HEK293 (cell line): ENCODE measurements around the gene ACOT7.
A peak's percentile ranks its signal among the peaks of the same experiment; 100 is the strongest.

Experiments
- CTCF ChIA-PET: fragments of 350-600 bp; formaldehyde crosslinking; extraction: SDS; loops from one replicate; lab custom pipeline; 2021; ENCODE audit warnings: antibody characterized with exemption; lab: Yijun Ruan, JAX
- POLR2A ChIA-PET: fragments of 300-600 bp; formaldehyde crosslinking; extraction: SDS; loops from one replicate; lab custom pipeline; 2020; ENCODE audit warnings: antibody characterized with exemption, inconsistent platforms; lab: Yijun Ruan, JAX
- H3K27ac ChIP-seq: fragments of 200-500 bp; sonication (Bioruptor generic); 2 replicates; pipeline ENCODE4 v1.5.1; 2014; ENCODE audit warnings: low read depth, low read length, control low read depth, inconsistent platforms; ENCODE audit errors: extremely low read depth
- H3K36me3 ChIP-seq, 2 experiments: fragments of 200-500 bp in 1 of 2; sonication (Bioruptor generic) in 1 of 2; 1 replicate in 1 of 2; 2 replicates in 1 of 2; pipeline ENCODE4 v1.5.1; 2014 to 2017; ENCODE audit warnings: inconsistent platforms in 2 of 2, low read length in 2 of 2; ENCODE audit not compliant: control insufficient read depth in 2 of 2, insufficient read depth in 1 of 2
- H3K4me1 ChIP-seq: fragments of 200-500 bp; sonication (Bioruptor generic); 2 replicates; pipeline ENCODE4 v1.5.1; 2014; ENCODE audit warnings: mild to moderate bottlenecking, low read length, inconsistent platforms; ENCODE audit not compliant: control insufficient read depth, insufficient read depth
- H3K4me3 ChIP-seq: 2 replicates; pipeline ENCODE4 v1.5.1; 2011; ENCODE audit warnings: low read depth, mild to moderate bottlenecking, control low read depth, low read length, moderate library complexity
- H3K9me3 ChIP-seq: fragments of 200-500 bp; sonication (Bioruptor generic); 2 replicates; pipeline ENCODE4 v1.5.1; 2014; ENCODE audit warnings: low read depth, low read length, inconsistent platforms; ENCODE audit not compliant: control insufficient read depth, insufficient read depth
- CTCF ChIP-seq: fragments of 450-650 bp; formaldehyde crosslinking; IDR thresholded peaks from 2 replicates; pipeline ENCODE4 v1.5.1; 2016; ENCODE audit warnings: missing biosample characterization, missing genetic modification characterization
- EGR2 ChIP-seq: fragments of 450-650 bp; formaldehyde crosslinking; IDR thresholded peaks from 2 replicates; pipeline ENCODE4 v1.5.1; 2016; ENCODE audit warnings: low read depth, missing biosample characterization, missing genetic modification characterization
- GLI4 ChIP-seq: fragments of 450-650 bp; formaldehyde crosslinking; IDR thresholded peaks from 2 replicates; pipeline ENCODE4 v1.5.1; 2016; ENCODE audit warnings: missing biosample characterization, missing genetic modification characterization
- GLIS1 ChIP-seq: fragments of 450-650 bp; formaldehyde crosslinking; IDR thresholded peaks from 2 replicates; pipeline ENCODE4 v1.5.1; 2016; ENCODE audit warnings: missing biosample characterization, missing genetic modification characterization
- GLIS2 ChIP-seq: fragments of 450-650 bp; formaldehyde crosslinking; IDR thresholded peaks from 2 replicates; pipeline ENCODE4 v1.5.1; 2016; ENCODE audit warnings: missing biosample characterization, missing genetic modification characterization
- PATZ1 ChIP-seq: fragments of 450-650 bp; formaldehyde crosslinking; IDR thresholded peaks from 2 replicates; pipeline ENCODE4 v1.5.1; 2016; ENCODE audit warnings: missing biosample characterization, missing genetic modification characterization
- PRDM10 ChIP-seq: fragments of 450-650 bp; formaldehyde crosslinking; IDR thresholded peaks from 2 replicates; pipeline ENCODE4 v1.5.1; 2016; ENCODE audit warnings: missing biosample characterization, missing genetic modification characterization
- ZFHX2 ChIP-seq: fragments of 450-650 bp; formaldehyde crosslinking; conservative IDR thresholded peaks from 2 replicates; pipeline ENCODE4 v1.5.1; 2016; ENCODE audit warnings: missing biosample characterization, missing genetic modification characterization
- ZFP37 ChIP-seq: fragments of 450-650 bp; formaldehyde crosslinking; IDR thresholded peaks from 2 replicates; pipeline ENCODE4 v1.5.1; 2016; ENCODE audit warnings: missing biosample characterization, missing genetic modification characterization
- ZNF121 ChIP-seq: fragments of 450-650 bp; formaldehyde crosslinking; IDR thresholded peaks from 2 replicates; pipeline ENCODE4 v1.5.1; 2016; ENCODE audit warnings: missing biosample characterization, missing genetic modification characterization
- ZNF157 ChIP-seq: fragments of 450-650 bp; formaldehyde crosslinking; IDR thresholded peaks from 2 replicates; pipeline ENCODE4 v1.5.1; 2016; ENCODE audit warnings: missing biosample characterization, missing genetic modification characterization
- ZNF785 ChIP-seq: fragments of 450-650 bp; formaldehyde crosslinking; IDR thresholded peaks from 2 replicates; pipeline ENCODE4 v1.5.1; 2016; ENCODE audit warnings: missing biosample characterization, missing genetic modification characterization

Gene ACOT7

GRCh38 chr1:6358757-6359201 lies 34.8 kb downstream of the ACOT7 start:
- H3K27ac ChIP-seq, result no peak overlapping the region
- ChIA-PET CTCF (interaction anchor here (0.5 to 6.3 kb wide), 10 partner anchors 11 to 163 kb away, joined by 3 to 77 read pairs (median 5); partner anchors contain the start of gene RNF207), POLR2A (interaction anchor here (1.5 kb wide), 1 partner anchor 34 kb away, joined by 5 read pairs; no protein-coding TSS in a partner anchor)
- H3K4me3 ChIP-seq, result no peak overlapping the region
- H3K4me1 ChIP-seq, result peaks cover 8% of the 10 kb centered on the region; the same call in 1 of the 2 replicates
- H3K9me3 ChIP-seq, result no peaks in the 10 kb centered on the region
- TF ChIP-seq PATZ1 (tag by site-specific recombination) (0 out of 2 replicates have a peak, but pooled peaks have one; percentile 11), ZNF785 (tag by site-specific recombination) (no peak)
- H3K36me3 ChIP-seq, result no peaks in the 10 kb centered on the region

GRCh38 chr1:6358144-6358624 lies 35.4 kb downstream of the ACOT7 start:
- Histone ChIP-seq H3K4me3 (no peak overlapping the region), H3K9me3 (no peaks in the 10 kb centered on the region), H3K4me1 (peaks cover 8% of the 10 kb centered on the region; the same call in 1 of the 2 replicates), H3K27ac (no peak overlapping the region), H3K36me3 (no peaks in the 10 kb centered on the region)
- CTCF ChIA-PET, result interaction anchor here (0.5 to 6.3 kb wide), 14 partner anchors 10 to 164 kb away, joined by 3 to 77 read pairs (median 5); partner anchors contain the start of gene RNF207
- POLR2A ChIA-PET, result interaction anchor here (1.5 kb wide), 1 partner anchor 34 kb away, joined by 5 read pairs; no protein-coding TSS in a partner anchor
- no peak for TF ChIP-seq ZFP37 (tag by site-specific recombination)
- peak; percentile 67; the same call in 1 of the 2 replicates for TF ChIP-seq EGR2 (tag by site-specific recombination)
- no peak for TF ChIP-seq ZNF157 (tag by site-specific recombination)
- TF ChIP-seq ZFHX2 (tag by site-specific recombination), result peak; percentile 36; the same call in 1 of the 2 replicates
- TF ChIP-seq PRDM10 (tag by site-specific recombination), result peak; percentile 65

GRCh38 chr1:6357243-6357936 lies 36.2 kb downstream of the ACOT7 start:
- no peaks in the 10 kb centered on the region for H3K36me3 ChIP-seq
- peaks cover 8% of the 10 kb centered on the region; the same call in 1 of the 2 replicates for H3K4me1 ChIP-seq
- no peak overlapping the region for H3K27ac ChIP-seq
- no peaks in the 10 kb centered on the region for H3K9me3 ChIP-seq
- CTCF ChIA-PET, result interaction anchor here (0.6 to 4.3 kb wide), 21 partner anchors 9 to 287 kb away, joined by 3 to 22 read pairs (median 4); partner anchors contain the start of gene RNF207
- POLR2A ChIA-PET, result interaction anchor here (1.4 kb wide), 1 partner anchor 35 kb away, joined by 3 read pairs; no protein-coding TSS in a partner anchor
- TF ChIP-seq GLIS1 (tag by site-specific recombination), result peak; percentile 39; the same call in 1 of the 2 replicates
- no peak for TF ChIP-seq ZNF121
- TF ChIP-seq CTCF (tag by site-specific recombination), result peak; percentile 52
- no peak for TF ChIP-seq GLI4 (tag by site-specific recombination)
- TF ChIP-seq GLIS2, result peak; percentile 33; the same call in 1 of the 2 replicates
- no peak overlapping the region for H3K4me3 ChIP-seq
